Measurements from ENCODE around the gene TRAF1. TPM values are rescaled to one million over a fixed set of nuclear protein-coding genes. Genes with fewer than 3 reads are reported as not detected.

The TRAF1 gene
- total and polyA plus RNA-seq, 4 experiments from 2014 or later: 7.8 to 181 (median 94.3) TPM

DNA sequence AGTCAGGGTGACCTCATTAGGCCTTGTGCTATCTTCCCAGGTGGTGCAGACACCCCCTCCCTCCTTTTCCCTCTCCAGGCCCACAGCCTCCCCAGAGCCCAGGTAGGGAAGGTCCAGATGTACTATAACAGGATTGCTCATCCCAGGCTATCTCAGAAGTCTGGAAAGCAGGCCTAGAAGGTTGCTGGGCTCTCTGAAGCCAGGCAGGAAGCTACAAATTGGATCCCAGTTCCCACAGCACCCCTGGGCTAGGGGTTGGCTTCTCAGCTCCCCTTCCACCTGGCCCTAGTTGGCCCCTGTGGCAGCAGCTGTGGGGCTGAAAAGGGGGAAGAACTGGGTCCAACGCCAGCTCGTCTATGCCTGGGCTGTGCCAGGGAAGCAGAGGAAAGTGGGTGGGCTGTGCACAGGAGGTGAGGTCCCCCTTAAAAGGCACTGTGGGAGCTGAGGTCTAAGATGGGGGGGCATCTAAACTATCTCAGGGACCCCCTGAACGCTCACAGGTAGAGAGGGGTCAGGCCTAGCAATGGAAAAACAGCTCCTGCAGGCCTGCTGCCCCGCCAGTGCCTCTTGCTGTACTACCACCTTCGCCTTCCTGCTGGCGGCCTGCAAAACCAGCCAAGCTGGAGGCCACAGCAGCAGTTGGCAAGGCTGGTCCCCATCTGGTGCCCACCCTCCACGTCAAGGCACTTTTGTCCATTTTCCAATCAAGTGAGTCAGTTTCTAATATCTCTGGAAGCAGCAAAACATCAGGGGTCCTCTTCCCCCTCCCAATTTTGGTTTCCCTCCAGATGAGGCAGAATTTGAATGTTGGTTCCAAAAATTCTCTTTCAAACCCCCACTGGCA lies 70.5 kb downstream of the TRAF1 start:
- Histone ChIP-seq H3K27ac (ENCODE audit: low read depth, low read length) (no peak overlapping the region), H3K9me3 (ENCODE audit: control insufficient read depth in 1 of 2, low read length in 2 of 2) (no peaks in the 10 kb centered on the region), H3K27me3 (ENCODE audit: insufficient read depth, low read length) (no peaks in the 10 kb centered on the region), H3K4me1 (ENCODE audit: insufficient read depth, low read length) (no peaks in the 10 kb centered on the region), H3K36me3 (ENCODE audit: insufficient read depth, low read length) (peaks cover 59% of the 10 kb centered on the region), H3K4me3 (ENCODE audit: low read length in 2 of 2) (no peak overlapping the region)
- no peak for DNase-seq
- ChIA-PET CTCF (ENCODE audit: partially characterized antibody) (interaction anchor here (1.2 to 1.9 kb wide), 3 partner anchors 12 to 126 kb away, joined by 3 to 5 read pairs (median 3); no protein-coding TSS in a partner anchor), POLR2A (ENCODE audit: partially characterized antibody) (interaction anchor here (0.9 to 74.5 kb wide), 5 partner anchors 9 to 64 kb away, joined by 4 to 5577 read pairs (median 19); partner anchors contain the start of gene TRAF1)
- H3K4me1 Mint-ChIP-seq: peaks cover 0 to 3% (median 1%) of the 10 kb centered on the region in 4 donors
- H3K4me3 Mint-ChIP-seq: no peak overlapping the region
- H3K27me3 Mint-ChIP-seq: no peaks in the 10 kb centered on the region
- intact Hi-C loops (cut with micrococcal nuclease): no loop called here
- peak overlapping the region in 6 of 7 donors; percentile 37 to 75 (median 52) for H3K27ac Mint-ChIP-seq
- no peaks in the 10 kb centered on the region for H3K9me3 Mint-ChIP-seq
- H3K36me3 Mint-ChIP-seq: peaks cover 35 to 82% of the 10 kb centered on the region in 2 donors

DNA sequence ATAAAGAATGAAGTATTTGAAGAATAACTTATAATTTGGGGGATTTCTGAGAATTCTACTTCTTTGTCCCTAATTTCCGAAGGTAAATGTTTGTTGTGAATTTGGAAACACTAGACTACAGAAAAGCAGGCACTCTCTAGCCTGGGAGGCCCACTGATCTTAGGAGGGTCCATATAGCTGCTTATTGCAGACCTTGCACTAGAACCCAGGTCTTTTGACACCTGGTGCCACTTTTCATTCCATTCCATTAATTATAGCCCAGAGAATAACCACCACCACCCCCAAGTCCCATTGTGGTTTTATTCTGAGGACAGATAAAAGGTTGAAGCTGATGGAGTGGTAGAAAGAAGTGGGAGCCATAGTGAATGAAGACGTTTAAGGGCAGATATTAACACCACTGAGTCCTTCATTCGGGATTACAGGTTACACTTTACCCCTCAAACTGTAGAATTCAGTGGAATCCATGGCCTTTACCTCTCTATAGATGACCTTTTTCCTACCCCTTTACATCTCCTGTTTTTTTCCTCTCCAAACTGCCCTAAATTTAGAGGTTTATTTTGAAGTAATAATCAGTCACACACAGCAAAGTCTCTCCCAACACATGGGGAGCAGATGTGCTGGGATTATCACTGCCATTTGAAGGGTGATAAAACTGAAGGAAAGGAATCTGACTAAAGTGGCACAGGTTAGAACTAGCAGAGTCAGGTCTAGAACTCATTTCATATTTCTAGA lies 71.8 kb downstream of the TRAF1 start:
- Histone ChIP-seq H3K27me3 (ENCODE audit: insufficient read depth, low read length) (no peaks in the 10 kb centered on the region), H3K4me1 (ENCODE audit: insufficient read depth, low read length) (no peaks in the 10 kb centered on the region), H3K27ac (ENCODE audit: low read depth, low read length) (no peak overlapping the region), H3K9me3 (ENCODE audit: control insufficient read depth in 1 of 2, low read length in 2 of 2) (no peaks in the 10 kb centered on the region), H3K36me3 (ENCODE audit: insufficient read depth, low read length) (peaks cover 47% of the 10 kb centered on the region), H3K4me3 (ENCODE audit: low read length in 2 of 2) (no peak overlapping the region)
- POLR2A ChIA-PET (ENCODE audit: partially characterized antibody): interaction anchor here (1.0 to 4.6 kb wide), 5 partner anchors 8 to 75 kb away, joined by 3 to 29 read pairs (median 3); partner anchors contain the start of gene PSMD5
- Mint-ChIP-seq H3K36me3 (peaks cover 32 to 74% of the 10 kb centered on the region in 2 donors), H3K9me3 (no peaks in the 10 kb centered on the region), H3K27me3 (no peaks in the 10 kb centered on the region), H3K27ac (peak overlapping the region in 4 of 7 donors; percentile 9 to 74 (median 52)), H3K4me3 (no peak overlapping the region), H3K4me1 (peaks cover 1 to 11% (median 7%) of the 10 kb centered on the region in 4 donors)
- no peak for DNase-seq
- intact Hi-C loops (cut with micrococcal nuclease): no loop called here
- CTCF ChIA-PET (ENCODE audit: partially characterized antibody): no interaction called here

DNA sequence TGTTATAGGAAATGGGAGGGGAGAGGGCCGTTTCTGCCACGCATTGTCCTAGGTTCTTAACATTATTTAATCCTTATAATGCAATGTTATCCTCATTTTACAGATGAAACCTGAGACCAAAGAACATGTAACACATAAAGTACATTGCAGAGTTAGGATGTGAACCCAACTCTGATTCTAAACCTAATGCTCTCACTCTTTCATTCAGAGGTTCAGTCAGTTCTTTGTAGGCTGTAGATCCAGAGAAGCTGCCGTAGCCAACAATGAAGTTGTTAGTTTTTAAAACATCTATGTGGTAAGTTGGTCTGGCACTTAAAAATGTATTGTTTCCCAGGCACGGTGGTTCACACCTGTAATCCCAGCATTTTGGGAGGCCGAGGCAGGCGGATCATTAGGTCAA lies 73.4 kb downstream of the TRAF1 start:
- intact Hi-C loops (cut with micrococcal nuclease): no loop called here
- H3K4me3 Mint-ChIP-seq: no peak overlapping the region
- peaks cover 29 to 68% of the 10 kb centered on the region in 2 donors for H3K36me3 Mint-ChIP-seq
- Histone ChIP-seq H3K27ac (ENCODE audit: low read depth, low read length) (no peak overlapping the region), H3K36me3 (ENCODE audit: insufficient read depth, low read length) (peaks cover 34% of the 10 kb centered on the region), H3K27me3 (ENCODE audit: insufficient read depth, low read length) (no peaks in the 10 kb centered on the region), H3K9me3 (ENCODE audit: control insufficient read depth in 1 of 2, low read length in 2 of 2) (no peaks in the 10 kb centered on the region), H3K4me1 (ENCODE audit: insufficient read depth, low read length) (peaks cover 2% of the 10 kb centered on the region), H3K4me3 (ENCODE audit: low read length in 2 of 2) (no peak overlapping the region)
- DNase-seq: no peak
- peaks cover 3 to 17% (median 12%) of the 10 kb centered on the region in 4 donors for H3K4me1 Mint-ChIP-seq
- no peaks in the 10 kb centered on the region for H3K27me3 Mint-ChIP-seq
- no peaks in the 10 kb centered on the region for H3K9me3 Mint-ChIP-seq
- ChIA-PET CTCF (ENCODE audit: partially characterized antibody) (interaction anchor here (1.1 kb wide), 1 partner anchor 16 kb away, joined by 5 read pairs; no protein-coding TSS in a partner anchor), POLR2A (ENCODE audit: partially characterized antibody) (interaction anchor here (1.1 to 1.8 kb wide), 4 partner anchors 9 to 20 kb away, joined by 3 to 9 read pairs (median 3); no protein-coding TSS in a partner anchor)
- H3K27ac Mint-ChIP-seq: peak overlapping the region in 4 of 7 donors; percentile 13 to 41 (median 30)

Other genes starting within 250 kb of the TRAF1 start
- 10 to 100 TPM; 14.2 to 14.9 TPM for gene MEGF9, start 212.3 kb downstream of the TRAF1 start, total RNA-seq
- gene MEGF9, start 212.3 kb downstream of the TRAF1 start, polyA plus RNA-seq: 1 to 10 TPM; 5.9 to 6.7 TPM
- 10 to 100 TPM; 73.7 to 77.8 TPM for gene FBXW2, start 133.4 kb downstream of the TRAF1 start, total RNA-seq
- gene FBXW2, start 133.4 kb downstream of the TRAF1 start, polyA plus RNA-seq: 10 to 100 TPM; 40.5 to 45.1 TPM
- gene PSMD5, start 83.9 kb downstream of the TRAF1 start, total RNA-seq: 10 to 100 TPM; 46.4 to 59.0 TPM
- 10 to 100 TPM; 23.1 to 25.7 TPM for gene PSMD5, start 83.9 kb downstream of the TRAF1 start, polyA plus RNA-seq
- 100 to 1,000 TPM; 194 to 201 TPM for gene PHF19, start 49.6 kb downstream of the TRAF1 start, total RNA-seq
- gene PHF19, start 49.6 kb downstream of the TRAF1 start, polyA plus RNA-seq: 10 to 100 TPM; 15.4 to 17.8 TPM
- 1 to 10 TPM; 1.9 to 3.2 TPM for gene C5, start 123.5 kb upstream of the TRAF1 start, total RNA-seq
- under 1 TPM; 0.28 to 0.66 TPM for gene C5, start 123.5 kb upstream of the TRAF1 start, polyA plus RNA-seq
- gene CNTRL, start 148.2 kb upstream of the TRAF1 start, total RNA-seq: 100 to 1,000 TPM; 119 to 122 TPM
- gene CNTRL, start 148.2 kb upstream of the TRAF1 start, polyA plus RNA-seq: 10 to 100 TPM in 1 of 2 donors, 1 to 10 TPM in 1; 1.5 to 38.0 TPM